ENCODE data around the gene CBFA2T3.
"Not testable (repeated sequence)": the region's sequence is repeated elsewhere in the genome, so short reads cannot be mapped to it uniquely, and the experiment has no call there.

Gene CBFA2T3

DNA sequence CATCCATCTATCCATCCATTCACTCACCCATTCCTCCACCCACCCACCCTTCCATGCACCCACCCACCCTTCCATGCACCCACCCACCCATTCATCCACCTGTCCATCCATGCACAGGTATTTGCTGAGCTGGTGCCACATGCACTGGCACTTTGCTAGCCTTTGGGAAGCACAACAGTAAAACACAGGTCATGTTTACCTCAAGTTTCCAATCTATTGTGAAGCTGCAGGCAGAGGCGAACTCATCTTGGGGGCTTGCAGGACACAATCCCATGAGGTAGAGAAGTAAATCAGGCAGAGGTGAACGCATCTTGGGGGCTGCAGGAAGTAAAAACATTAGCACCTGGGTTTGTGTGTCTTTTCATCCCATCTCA is 35.6 kb upstream of the CBFA2T3 start:
- no peak for DNase-seq

DNA sequence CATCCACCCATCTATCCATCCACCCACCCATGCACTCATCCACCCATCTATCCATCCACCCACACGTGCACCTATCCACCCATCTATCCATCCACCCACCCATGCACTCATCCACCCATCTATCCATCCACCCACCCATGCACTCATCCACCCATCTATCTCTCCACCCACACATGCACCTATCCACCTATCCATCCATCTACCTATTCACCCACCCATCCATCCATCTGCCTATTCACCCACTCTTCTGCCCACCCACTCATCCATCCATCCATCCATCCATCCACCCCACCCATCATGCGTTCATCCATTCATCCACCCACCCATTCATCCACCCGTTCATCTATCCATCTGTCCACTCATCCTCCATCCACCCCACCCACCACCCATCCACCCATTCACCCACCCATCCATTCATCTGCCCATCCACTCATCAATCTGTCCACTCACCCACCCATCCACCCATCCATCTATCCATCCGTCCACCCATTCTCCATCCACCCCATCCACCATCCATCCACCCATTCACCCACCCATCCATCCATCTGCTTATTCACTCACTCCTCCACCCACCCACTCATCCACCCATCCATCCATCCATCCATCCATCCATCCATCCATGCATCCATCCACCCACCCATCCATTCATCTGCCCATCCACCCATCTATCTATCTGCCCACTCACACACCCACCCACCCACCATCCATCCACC is 35.1 kb upstream of the CBFA2T3 start:
- no peak for DNase-seq

DNA sequence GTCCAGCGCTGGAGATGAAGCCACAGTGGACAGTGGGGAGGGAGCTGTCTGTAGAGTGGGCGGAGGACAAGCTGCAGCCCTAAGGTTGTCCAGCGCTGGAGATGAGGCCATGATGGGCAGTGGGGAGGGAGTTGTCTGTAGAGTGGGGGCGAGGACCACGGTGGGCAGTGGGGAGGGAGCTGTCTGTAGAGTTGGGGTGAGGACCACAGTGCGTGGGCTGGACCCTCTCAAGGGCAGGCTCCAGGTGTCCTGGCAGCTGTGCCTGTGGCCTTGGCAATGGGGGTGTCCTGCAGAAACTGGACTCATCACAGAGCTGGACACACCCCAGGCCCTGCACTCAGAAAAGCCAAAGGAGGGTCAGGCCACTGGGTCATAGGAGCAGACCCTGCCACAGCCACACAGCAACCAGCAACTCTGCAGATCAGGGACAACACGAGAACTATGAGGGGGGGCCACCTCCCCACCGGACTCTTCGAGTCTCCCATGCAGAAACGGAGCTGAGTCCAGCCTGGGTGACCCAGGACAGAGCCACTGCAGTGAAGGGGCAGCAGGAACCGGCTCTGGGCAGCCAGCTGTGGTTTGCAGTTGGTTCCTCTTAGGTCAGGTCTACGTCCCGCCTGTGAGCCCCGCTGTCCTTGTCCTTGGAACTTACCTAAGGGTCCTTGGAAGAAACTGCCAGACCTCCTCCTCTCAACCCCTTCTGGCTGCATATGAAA is 33.4 kb upstream of the CBFA2T3 start:
- DNase-seq: no peak

DNA sequence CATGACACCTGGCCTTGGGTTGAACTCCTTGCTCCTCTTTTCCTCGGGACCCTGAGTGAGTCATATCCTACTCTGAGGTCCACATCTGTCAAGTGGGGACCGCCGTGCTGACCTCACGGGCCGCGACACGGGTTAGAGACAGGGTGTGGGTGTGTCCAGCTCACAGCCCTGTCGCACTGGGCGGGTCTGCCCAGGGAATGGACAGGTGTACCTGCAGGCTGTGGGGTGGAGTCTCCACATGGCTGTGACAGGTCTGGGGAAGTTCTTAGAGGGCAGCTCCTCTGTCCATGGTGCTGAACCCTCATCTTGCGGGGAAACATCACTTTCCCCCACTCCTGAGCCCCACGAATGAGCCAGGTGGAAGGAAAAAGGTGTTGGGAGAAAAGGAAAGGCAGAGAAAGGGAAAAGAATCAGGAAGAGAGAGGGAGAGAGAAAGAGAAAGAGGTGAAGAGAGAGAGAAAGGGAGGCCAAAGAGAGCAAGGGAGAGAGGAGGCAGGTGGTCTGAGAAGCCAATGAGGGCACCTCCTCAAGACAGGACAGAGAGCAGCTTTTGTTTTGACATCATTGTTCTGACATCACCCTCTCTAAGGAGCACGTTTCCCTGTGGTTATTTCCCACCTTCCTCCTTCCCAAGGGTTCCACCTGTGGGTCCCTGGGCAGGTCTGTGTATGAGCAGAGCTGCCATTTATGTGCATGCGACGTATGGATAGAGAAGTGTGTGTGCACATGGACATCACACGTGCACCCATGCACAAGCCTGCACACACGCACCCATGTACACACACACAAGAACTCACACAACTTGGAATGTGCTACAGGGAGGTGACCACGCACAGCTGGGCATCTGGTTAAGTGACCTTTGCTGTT is 32.6 kb upstream of the CBFA2T3 start:
- DNase-seq: no peak

DNA sequence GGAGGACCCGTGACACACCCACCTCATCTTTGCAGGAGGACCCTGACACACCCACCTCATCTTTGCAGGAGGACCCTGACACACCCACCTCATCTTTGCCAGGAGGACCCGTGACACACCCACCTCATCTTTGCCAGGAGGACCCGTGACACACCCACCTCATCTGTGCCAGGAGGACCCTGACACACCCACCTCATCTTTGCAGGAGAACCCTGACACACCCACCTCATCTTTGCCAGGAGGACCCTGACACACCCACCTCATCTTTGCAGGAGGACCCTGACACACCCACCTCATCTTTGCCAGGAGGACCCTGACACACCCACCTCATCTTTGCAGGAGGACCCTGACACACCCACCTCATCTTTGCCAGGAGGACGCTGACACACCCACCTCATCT is 31.8 kb upstream of the CBFA2T3 start:
- not testable (repeated sequence) for DNase-seq

DNA sequence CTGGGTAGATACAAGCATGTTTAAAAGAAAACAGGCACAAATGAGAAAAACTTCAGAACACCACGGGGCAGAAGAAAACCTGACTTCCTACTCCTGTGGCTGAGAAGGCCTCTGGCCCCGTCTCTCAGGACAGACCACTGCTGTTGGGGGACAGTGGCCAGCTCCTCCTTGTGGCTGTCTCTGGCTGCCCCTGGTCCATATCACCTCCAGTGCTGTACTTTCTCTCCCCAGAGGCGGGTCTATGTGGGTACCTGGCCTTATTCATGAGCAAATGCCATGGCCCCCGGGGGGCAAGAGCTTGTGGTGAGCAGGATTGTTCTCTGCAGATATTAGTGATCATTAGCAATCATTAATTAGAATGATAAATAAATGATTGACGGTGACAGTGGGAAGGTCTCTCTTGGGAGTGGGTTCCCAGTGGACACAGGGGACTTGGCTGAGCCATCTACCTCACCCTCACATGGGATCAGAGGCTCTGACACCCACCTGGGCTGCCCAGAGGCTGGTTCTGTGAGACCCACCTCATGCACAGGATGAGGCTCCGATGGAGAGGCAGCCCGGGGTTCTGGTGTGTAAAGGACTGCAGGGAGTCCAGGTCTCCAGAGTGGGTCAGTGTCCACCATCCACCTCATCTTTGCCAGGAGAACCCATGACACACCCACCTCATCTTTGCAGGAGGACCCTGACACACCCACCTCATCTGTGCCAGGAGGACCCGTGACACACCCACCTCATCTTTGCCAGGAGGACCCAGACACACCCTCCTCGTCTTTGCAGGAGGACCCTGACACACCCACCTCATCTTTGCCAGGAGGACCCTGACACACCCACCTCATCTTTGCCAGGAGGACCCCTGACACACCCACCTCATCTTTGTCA is 30.6 kb upstream of the CBFA2T3 start:
- no peak for DNase-seq

DNA sequence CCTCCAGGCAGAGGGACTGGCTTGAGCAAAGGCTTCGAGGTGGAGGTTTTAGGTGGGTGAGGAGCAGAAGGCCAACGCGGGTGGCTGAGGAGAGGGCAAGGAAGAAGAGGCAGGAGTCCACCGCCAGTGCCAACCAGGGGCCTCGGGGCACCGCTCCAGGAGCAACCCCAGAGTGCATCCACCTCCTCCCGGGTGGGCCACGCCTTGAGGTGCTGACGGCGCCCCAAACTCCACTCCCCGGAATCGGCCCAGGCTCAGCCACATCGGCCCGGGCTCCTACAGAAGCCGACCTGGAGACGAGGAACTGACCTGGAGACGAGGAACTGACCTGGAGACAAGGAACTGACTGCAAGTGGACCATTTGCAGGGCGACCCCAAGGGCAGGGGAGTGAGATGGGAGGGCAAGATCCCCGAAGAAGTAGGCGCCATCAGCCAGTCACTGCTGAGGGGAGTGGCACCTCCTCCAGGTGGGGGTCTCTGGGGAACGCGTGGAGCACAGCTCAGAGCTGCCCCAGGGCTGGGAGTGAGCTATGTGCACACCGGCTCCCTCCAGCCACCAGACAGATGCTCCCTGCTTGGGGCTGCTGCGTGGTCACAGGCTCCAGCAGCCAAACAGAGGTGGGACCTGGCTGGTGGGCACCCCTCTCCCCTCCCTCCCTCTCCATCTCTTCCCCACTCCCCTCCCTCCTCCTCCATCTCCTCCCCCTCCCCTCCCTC is 29.2 kb upstream of the CBFA2T3 start:
- DNase-seq: no peak

DNA sequence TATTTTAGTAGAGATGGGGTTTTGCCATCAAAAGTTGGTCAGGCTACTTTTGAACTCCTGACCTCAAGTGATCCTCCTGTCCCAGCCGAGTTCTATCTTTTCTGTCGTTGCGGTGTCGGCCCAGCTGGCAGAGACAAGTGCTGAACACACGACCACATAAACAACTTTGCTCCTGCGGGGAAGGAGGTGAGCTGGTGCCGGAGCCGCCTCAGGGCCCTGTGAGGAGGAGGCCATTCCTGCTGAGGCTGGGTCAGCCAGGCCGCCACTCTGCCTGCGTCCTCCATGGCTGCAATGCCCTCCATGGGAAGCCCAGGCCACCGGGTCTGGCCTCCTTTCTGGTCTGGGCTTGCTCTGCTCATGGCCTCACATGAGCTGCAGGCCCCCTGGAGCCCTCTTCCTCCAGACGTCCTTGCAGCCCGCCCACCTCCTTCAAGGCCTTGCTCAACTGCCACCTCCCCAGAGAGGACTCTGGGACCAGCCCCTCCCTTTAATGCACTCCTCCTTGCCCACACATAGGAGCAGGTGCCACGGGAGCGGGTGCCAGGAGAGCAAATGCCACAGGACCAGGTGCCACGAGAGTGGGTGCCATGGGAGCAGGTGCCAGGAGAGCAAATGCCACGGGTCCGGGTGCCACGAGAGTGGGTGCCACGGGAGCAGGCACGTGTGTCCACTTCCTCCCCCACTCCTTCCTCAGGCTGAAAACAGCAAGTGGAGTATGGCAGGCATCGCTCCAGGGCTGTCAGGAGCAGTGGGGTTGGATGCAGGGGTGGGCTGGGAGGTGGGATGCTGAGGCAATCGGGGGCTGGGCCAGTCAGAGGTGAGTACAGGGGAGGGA is 28.4 kb upstream of the CBFA2T3 start:
- DNase-seq: no peak

DNA sequence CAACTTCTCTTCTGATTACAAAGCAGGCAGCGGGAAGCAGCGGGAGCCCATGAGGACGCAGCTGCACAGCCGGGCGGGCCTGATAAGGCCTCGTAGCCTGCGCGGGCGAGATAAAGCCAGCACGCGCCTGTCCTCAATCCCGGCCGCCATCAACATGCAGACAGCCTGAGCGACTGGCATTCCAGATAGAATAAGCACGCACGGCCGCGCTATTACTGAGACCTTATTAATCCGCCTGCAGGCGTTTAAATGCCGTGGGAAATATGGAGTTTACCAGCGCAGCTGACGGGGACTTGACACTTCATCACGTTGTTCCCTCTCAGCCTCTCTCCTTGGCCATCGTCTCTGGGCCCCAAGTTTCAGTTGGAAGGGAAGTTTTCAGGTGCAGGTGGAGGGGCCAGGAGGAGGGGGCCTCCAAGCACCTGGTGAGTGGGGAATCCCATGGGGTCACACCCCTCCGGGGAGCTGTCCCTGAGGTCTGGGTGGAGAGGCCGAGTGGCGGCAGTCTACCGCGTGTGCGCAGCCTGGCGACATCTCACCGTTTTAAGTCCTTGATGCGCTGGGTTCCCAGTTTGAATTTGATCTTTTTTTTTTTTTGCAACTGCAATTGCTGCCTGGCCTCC is 27.3 kb upstream of the CBFA2T3 start:
- no peak for DNase-seq

DNA sequence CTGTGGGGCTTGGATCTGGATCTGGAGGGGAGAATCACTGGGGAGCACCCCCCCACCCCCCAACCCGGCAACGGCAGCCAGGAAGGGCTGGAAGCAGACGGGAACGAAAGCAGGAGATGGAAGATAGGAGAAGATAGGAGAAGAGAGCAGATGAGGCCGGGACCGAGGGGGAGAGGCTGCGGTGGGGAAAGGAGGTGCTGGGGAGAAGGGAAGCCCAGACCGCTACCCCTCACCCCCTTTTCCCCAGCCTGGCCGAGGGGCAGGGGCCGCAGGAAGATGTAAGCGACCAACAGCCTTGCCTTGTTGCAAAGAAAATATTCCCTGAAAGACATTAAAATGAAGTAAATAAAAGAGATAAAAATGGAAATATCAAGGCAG is 26.8 kb upstream of the CBFA2T3 start:
- DNase-seq: no peak

DNA sequence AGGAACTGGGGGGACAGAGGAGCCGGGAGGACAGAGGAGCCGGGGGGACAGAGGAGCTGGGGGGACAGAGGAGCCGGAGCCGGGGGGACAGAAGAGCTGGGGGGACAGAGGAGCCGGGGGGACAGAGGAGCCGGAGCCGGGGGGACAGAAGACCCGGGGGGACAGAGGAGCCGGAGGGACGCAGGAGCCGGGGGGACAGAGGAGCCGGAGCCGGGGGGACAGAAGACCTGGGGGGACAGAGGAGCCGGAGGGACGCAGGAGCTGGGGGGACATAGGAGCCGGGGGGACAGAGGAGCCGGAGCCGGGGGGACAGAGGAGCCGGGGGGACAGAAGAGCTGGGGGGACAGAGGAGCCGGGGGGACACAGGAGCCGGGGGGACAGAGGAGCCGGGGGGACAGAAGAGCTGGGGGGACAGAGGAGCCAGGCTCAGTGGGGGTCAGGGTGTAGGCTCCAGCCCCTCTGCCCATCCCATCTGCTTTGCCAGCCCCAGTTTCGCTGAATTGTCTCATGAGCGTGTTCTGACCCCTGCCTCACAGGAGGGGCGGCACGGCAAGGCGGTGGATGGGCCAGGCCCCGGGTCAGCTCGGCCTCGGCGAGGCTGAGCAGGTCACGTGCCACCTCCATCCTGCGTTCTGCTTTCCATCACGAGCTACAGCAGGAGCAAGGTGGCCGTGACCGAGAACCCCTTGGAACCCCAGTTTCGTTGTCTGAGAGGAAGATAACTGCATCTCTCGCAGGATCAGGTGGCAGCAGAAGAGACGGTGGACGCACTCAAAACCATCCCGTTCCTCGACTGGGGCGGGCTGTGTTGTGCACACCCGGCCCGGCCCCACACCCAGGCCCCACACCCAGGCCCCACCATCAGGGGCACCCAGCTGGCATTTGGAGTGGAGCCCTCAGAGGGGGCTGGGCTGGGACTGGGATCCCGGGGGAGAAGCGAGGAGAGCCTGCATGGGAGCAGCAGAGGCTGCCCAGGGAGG is 26.1 kb upstream of the CBFA2T3 start:
- no peak for DNase-seq

DNA sequence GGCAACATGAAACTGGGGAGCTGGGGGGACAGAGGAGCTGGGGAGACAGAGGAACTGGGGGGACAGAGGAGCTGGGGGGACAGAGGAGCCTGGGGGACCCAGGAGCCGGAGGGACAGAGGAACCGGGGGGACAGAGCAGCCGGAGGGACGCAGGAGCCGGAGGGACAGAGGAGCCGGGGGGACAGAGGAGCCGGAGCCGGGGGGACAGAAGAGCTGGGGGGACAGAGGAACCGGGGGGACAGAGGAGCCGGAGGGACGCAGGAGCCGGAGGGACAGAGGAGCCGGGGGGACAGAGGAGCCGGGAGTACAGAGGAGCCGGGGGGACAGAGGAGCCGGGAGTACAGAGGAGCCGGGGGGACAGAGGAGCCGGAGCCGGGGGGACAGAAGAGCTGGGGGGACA is 25.1 kb upstream of the CBFA2T3 start:
- not testable (repeated sequence) for DNase-seq

DNA sequence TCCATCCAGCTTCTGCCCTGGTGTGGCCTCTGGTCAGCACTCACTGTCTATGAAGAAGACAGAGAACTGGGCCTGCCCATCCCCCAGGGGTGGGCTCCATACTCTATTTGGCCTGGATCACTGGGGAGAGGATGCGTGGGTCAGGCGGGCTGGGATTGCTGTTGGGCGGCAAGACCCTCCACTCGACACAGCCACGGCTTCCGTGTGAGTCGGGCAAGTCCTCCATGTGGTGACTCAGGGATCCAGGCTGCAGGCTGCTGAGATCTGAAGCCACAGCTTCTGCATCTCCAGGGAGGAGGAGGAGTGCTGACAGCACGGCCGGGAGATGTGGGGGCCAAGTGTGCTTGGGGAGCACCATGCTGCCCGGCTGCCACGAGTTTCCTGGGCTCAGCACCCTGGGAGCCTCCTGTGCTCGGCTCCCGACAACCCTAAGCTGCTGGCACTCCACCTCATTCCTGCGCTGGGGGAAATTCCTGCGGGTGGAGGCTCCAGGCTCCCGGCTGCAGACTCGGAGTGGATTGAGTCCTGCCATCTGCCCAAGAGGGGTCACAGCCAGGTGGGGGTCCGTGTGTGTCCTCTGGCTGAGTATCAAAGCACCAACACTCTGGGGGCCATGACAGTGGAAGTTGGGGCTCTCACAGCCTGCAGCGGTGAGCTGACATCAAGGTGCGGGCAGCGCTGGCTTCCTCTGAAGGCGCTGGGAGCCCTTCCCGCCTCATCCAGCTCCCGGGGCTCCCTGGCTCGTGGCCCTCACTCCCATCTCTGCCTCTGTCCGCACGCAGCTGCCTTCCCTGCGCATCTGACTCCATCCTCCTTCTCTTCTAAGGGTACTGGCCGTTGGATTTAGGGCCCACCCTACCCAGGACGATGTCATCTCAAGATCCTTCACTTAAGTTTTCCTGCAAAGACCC is 24.4 kb upstream of the CBFA2T3 start:
- DNase-seq: no peak

DNA sequence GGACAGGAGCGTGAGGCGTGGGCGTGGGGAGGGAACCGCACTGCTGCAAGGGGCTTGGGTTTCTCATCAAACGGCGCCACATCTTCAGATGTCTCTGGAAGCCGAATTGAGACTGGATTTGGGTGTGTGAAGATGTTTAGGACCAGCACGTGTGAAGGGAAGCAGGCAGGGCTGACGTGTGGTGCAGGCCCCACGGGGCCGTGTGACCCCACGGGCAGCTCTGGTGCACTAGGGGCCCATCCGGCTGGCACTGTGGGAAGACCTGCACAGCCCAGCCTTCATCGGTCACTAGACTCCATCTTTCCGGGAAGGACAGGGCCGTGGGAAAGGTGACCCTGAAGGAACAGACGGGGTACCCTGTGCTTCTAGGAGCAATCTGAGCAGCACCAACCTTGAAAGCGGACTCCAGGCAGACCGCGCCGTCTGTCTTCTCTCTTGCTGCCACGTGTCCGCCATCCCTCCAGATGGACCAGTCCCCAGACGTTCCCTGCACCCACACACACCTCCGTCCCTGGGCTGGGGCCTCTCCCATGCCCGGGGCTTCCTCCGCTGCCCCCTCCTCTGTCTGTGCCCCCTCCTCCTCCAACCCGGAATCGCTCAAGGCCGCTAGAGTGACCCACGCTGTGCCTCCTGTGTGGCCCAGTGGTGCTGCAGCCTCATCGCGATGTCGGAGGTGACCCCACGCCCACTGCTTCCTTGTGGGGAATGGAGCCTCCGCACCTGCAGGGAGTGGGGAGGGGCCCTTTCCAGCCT is 23.4 kb upstream of the CBFA2T3 start:
- no peak for DNase-seq

DNA sequence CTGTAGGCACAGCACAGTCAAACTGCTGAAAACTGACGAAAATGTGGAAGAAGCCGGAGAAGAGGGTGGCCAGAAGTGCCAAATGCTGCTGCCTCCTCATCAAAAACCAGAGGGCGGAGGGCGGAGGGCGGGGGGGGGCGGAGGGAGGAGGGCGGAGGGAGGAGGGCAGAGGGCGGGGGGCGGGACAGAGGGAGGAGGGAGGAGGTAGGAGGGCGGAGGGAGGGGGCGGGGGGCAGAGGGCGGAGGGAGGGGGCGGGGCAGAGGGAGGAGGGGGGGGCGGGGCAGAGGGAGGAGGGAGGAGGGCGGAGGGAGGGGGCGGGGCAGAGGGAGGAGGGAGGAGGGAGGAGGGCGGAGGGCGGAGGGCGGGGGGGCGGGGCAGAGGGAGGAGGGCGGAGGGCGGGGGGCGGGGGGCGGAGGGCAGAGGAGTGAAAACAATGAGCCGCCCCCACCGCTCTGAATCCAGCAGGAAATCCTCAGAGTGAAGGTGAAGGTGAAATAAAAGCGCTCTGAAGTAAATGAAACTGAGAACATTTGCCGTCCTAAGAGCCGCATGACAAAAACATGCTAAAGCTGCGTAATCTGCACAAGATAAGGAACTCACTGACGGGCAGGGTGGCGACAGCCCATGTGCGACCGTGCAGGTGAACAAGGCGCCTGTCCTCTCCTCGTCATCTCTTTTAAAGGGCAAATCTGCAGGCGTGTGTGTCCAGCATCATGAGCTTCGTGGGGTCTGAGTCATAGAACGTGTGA is 22.6 kb upstream of the CBFA2T3 start:
- DNase-seq: no peak

DNA sequence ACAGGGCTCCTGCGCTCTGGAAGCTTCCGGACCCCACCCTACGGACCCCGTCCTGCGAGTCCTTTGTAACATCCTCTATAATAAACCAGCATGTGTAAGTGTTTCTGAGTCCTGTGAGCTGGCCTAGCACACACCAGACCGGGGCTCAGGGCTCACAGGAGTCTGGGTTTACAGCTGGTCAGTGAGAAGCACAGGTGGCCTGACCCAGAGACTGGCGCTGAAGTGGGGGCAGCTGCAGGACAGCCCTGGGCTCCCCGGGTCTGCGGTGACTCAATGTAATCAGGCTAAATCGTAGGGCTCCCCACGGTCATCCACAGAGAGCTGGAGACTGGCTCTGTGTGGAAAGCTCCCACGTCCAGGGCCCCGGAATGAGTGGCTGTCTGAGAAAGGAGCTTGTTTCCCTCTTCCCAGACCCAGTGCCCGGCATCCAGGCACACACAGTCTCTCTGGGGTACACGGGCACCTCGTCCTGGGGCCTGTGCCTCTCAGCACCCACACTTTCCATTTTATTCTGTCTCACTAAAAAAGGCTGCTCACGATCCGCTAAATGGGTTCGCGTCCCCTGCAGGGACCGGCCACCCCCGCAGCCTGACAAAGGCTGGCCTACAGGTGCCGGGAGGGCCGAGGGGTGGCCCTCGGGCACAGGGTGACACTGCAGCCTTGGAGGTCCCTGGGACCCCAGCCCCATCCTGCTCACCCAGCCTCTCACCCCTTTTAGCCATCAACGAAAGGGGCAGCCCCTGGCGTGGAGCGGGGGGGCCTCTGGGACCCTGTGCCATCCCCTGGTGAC is 18.9 kb upstream of the CBFA2T3 start:
- DNase-seq: no peak
